Skeletal muscle tissue (tissue), 4 donors: ENCODE measurements around the gene BET1L. TPM values are rescaled to one million over a fixed set of nuclear protein-coding genes. Genes with fewer than 3 reads are reported as not detected.

ENCODE experiments used
- H3K27ac ChIP-seq: one replicate; pipeline ENCODE4 v1.7.0; 2013; ENCODE audit warnings: mild to moderate bottlenecking, low read depth, low read length, inconsistent platforms
- H3K27me3 ChIP-seq, 3 donors: one replicate each; pipeline ENCODE4 v1.7.0; 2013; ENCODE audit warnings: low read length in 3 of 3; ENCODE audit not compliant: control insufficient read depth in 3 of 3, insufficient read depth in 3 of 3
- H3K36me3 ChIP-seq, 3 donors: one replicate each; pipeline ENCODE4 v1.7.0; 2013; ENCODE audit warnings: low read length in 3 of 3; ENCODE audit not compliant: control insufficient read depth in 3 of 3, insufficient read depth in 3 of 3
- H3K4me1 ChIP-seq, 3 donors: one replicate each; pipeline ENCODE4 v1.7.0; 2013; ENCODE audit warnings: low read length in 3 of 3, mild to moderate bottlenecking in 3 of 3; ENCODE audit not compliant: control insufficient read depth in 3 of 3, insufficient read depth in 3 of 3
- H3K4me3 ChIP-seq, 3 donors: one replicate each; pipeline ENCODE4 v1.7.0; 2013; ENCODE audit warnings: low read length in 3 of 3
- H3K9ac ChIP-seq, 3 donors: one replicate each; pipeline ENCODE4 v1.7.0; 2013; ENCODE audit warnings: low read length in 3 of 3, mild to moderate bottlenecking in 3 of 3, moderate library complexity in 2 of 3, low read depth in 1 of 3
- H3K9me3 ChIP-seq, 3 donors: one replicate each; pipeline ENCODE4 v1.7.0; 2013; ENCODE audit warnings: low read length in 3 of 3; ENCODE audit not compliant: control insufficient read depth in 3 of 3
- total RNA-seq: library from RNA; depleted of rRNA; stranded (reverse); fragments of >200 nt; gene quantifications from one replicate; pipeline ENCODE4 v1.2.3, GENCODE V29; 2014
- donor health status: Osteomylitis.

BET1L gene
- total RNA-seq, 1 donor from 2014 or later: 8.9 TPM

GRCh38 chr11:205221-206001 lies 1.8 kb downstream of the BET1L start:
- H3K36me3 ChIP-seq: peaks cover 47 to 58% (median 50%) of the 10 kb centered on the region in 3 donors
- peak overlapping the region in 2 of 3 donors; percentile 14 to 94 for H3K4me3 ChIP-seq
- H3K4me1 ChIP-seq: peaks cover 48 to 61% (median 50%) of the 10 kb centered on the region in 3 donors
- no peaks in the 10 kb centered on the region for H3K27me3 ChIP-seq
- H3K9me3 ChIP-seq: no peaks in the 10 kb centered on the region
- peak overlapping the region; percentile 35 to 99 (median 98) for H3K9ac ChIP-seq
- H3K27ac ChIP-seq: no peak overlapping the region

DNA sequence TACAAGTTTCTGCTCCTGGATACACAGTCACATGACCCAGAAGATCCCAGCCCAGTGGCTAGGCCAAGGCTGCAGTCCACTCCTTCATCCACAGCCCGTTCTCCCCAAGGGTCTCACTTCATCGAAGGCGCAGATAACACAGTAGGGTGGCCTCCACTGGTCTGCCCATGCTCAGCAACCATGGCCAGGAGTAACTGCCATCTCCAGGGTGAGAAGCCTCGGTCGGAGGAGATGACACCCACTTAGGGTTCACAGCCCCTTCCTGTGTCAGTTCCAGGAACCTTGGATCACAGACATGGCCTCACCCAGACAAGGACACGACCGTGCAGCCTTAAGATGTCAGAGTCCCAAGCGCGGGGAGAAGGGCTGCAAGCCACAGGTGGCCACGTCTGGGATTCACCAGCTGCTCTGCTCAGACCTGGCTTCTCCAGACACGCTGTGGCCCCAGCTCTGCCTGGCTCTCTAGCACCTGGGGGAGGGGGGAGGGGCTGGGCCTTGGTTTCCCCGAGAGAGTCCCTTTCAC lies 2.6 kb downstream of the BET1L start:
- Histone ChIP-seq H3K9me3 (no peaks in the 10 kb centered on the region), H3K27me3 (no peaks in the 10 kb centered on the region), H3K4me1 (peaks cover 41 to 53% (median 42%) of the 10 kb centered on the region in 3 donors), H3K9ac (peak overlapping the region in 1 of 3 donors; percentile 99), H3K27ac (no peak overlapping the region), H3K4me3 (no peak overlapping the region), H3K36me3 (peaks cover 41 to 52% (median 44%) of the 10 kb centered on the region in 3 donors)

- Histone ChIP-seq H3K9ac (peak overlapping the region in 2 of 3 donors; percentile 33), H3K36me3 (peaks cover 39 to 47% (median 44%) of the 10 kb centered on the region in 3 donors), H3K4me1 (peaks cover 35 to 47% (median 37%) of the 10 kb centered on the region in 3 donors), H3K27me3 (no peaks in the 10 kb centered on the region), H3K4me3 (no peak overlapping the region), H3K27ac (no peak overlapping the region), H3K9me3 (no peaks in the 10 kb centered on the region)
These were observed 3.1 kb downstream of the BET1L start for GRCh38 chr11:203945-204586.

- Histone ChIP-seq H3K4me3 (no peak overlapping the region), H3K9me3 (no peaks in the 10 kb centered on the region), H3K4me1 (peaks cover 33 to 45% (median 35%) of the 10 kb centered on the region in 3 donors), H3K9ac (peak overlapping the region in 1 of 3 donors; percentile 33), H3K27ac (no peak overlapping the region), H3K36me3 (peaks cover 39 to 47% (median 44%) of the 10 kb centered on the region in 3 donors), H3K27me3 (no peaks in the 10 kb centered on the region)
These were observed 3.9 kb downstream of the BET1L start for GRCh38 chr11:203056-203944.

- H3K4me1 ChIP-seq: peaks cover 27 to 40% (median 31%) of the 10 kb centered on the region in 3 donors
These were observed 4.7 kb downstream of the BET1L start for GRCh38 chr11:202490-202889.

GRCh38 chr11:201966-202365 lies 5.2 kb downstream of the BET1L start:
- Histone ChIP-seq H3K9ac (no peak overlapping the region), H3K36me3 (peaks cover 39 to 46% (median 44%) of the 10 kb centered on the region in 3 donors), H3K4me1 (peaks cover 27 to 40% (median 31%) of the 10 kb centered on the region in 3 donors), H3K9me3 (no peaks in the 10 kb centered on the region), H3K27me3 (no peaks in the 10 kb centered on the region), H3K4me3 (no peak overlapping the region), H3K27ac (no peak overlapping the region)

More at GRCh38 chr11:202490-202889, 4.7 kb downstream of the BET1L start:
- no peak overlapping the region for H3K4me3 ChIP-seq
- peaks cover 39 to 47% (median 44%) of the 10 kb centered on the region in 3 donors for H3K36me3 ChIP-seq
- H3K27me3 ChIP-seq: no peaks in the 10 kb centered on the region
- peak overlapping the region in 1 of 3 donors; percentile 16 for H3K9ac ChIP-seq
- H3K27ac ChIP-seq: no peak overlapping the region
- no peaks in the 10 kb centered on the region for H3K9me3 ChIP-seq

- no peak overlapping the region for H3K27ac ChIP-seq
- no peak overlapping the region for H3K9ac ChIP-seq
- H3K36me3 ChIP-seq: peaks cover 37 to 41% (median 40%) of the 10 kb centered on the region in 3 donors
- no peak overlapping the region for H3K4me3 ChIP-seq
- no peaks in the 10 kb centered on the region for H3K9me3 ChIP-seq
- peaks cover 15 to 25% (median 16%) of the 10 kb centered on the region in 3 donors for H3K4me1 ChIP-seq
- H3K27me3 ChIP-seq: no peaks in the 10 kb centered on the region
These were observed 6.8 kb downstream of the BET1L start for GRCh38 chr11:200224-201003.

DNA sequence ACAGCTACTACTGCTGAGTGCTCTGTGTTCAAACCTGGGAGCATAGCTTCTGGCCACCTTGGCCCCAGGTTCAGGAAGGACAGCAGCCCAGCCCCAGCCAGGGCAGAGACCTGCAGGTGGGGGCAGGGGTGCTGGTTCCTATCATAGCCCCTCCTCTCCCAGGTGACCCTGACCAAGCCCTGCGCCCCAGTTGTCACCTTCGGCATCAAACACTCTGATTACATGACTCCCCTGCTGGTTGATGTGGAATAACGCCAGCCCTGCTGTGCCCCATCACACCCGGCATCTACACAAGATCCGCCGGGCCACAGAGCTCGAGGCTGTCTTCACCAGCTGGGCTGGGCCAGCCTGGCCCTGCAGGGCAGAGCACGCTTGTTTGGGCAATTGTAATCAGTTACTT lies 7.4 kb downstream of the BET1L start:
- no peak overlapping the region for H3K4me3 ChIP-seq
- no peaks in the 10 kb centered on the region for H3K9me3 ChIP-seq
- no peak overlapping the region for H3K9ac ChIP-seq
- H3K27me3 ChIP-seq: no peaks in the 10 kb centered on the region
- H3K4me1 ChIP-seq: peaks cover 11 to 18% (median 11%) of the 10 kb centered on the region in 3 donors
- no peak overlapping the region for H3K27ac ChIP-seq
- peaks cover 31 to 35% (median 34%) of the 10 kb centered on the region in 3 donors for H3K36me3 ChIP-seq
